Stomach (tissue), 19 donors: ENCODE results near the gene GRB14. TPM values are rescaled to one million over a fixed set of nuclear protein-coding genes. Genes with fewer than 3 reads are reported as not detected.

Experiments used
- DNase-seq, 2 donors: peaks; one replicate each; pipeline versions ENCODE4 v3.0.0 to v3.0.0-alpha.2; 2013 to 2019
- H3K27ac ChIP-seq, 5 donors: fragments of 200-600 bp in 4 of 5; sonication (generic) in 4 of 5; one replicate each; pipeline ENCODE4 v1.5.1; 2013 to 2019; ENCODE audit warnings: mild to moderate bottlenecking in 1 of 5, moderate library complexity in 1 of 5
- H3K27me3 ChIP-seq, 3 donors: fragments of 200-600 bp; sonication (generic); one replicate each; pipeline ENCODE4 v1.5.1; 2017 to 2019; ENCODE audit warnings: mixed run types in 1 of 3
- H3K36me3 ChIP-seq, 4 donors: fragments of 200-600 bp; sonication (generic); 1 replicate in 3 of 4; 2 replicates in 1 of 4; pipeline ENCODE4 v1.5.1; 2016 to 2019
- H3K4me1 ChIP-seq, 4 donors: fragments of 200-600 bp; sonication (generic); one replicate each; pipeline ENCODE4 v1.5.1; 2016 to 2019
- H3K4me3 ChIP-seq, 4 donors: fragments of 200-600 bp; sonication (generic) in 3 of 4; one replicate each; pipeline ENCODE4 v1.5.1; 2016 to 2019; ENCODE audit warnings: mild to moderate bottlenecking in 1 of 4
- H3K9me3 ChIP-seq, 4 donors: fragments of 200-600 bp; sonication (generic); one replicate each; pipeline ENCODE4 v1.5.1; 2016 to 2019
- CTCF ChIP-seq, 7 experiments: fragments of 450-650 bp in 4 of 7; fragments of 200-600 bp in 3 of 7; sonication (generic) in 3 of 7; IDR thresholded peaks; one replicate each; pipeline ENCODE4 v1.5.1; 2016 to 2019; ENCODE audit warnings: antibody characterized with exemption in 7 of 7, control low read depth in 2 of 7, mild to moderate bottlenecking in 1 of 7
- EP300 ChIP-seq: sonication (generic); formaldehyde crosslinking; IDR thresholded peaks from one replicate; pipeline ENCODE4 v1.6.1; 2017; ENCODE audit warnings: antibody characterized with exemption
- POLR2A ChIP-seq, 4 donors: fragments of 450-650 bp; IDR thresholded peaks; one replicate each; pipeline ENCODE4 v1.6.1; 2016; ENCODE audit warnings: antibody characterized with exemption in 4 of 4, control low read depth in 2 of 4, mild to moderate bottlenecking in 1 of 4, moderate library complexity in 1 of 4
- POLR2AphosphoS5 ChIP-seq, 3 donors: sonication (generic); formaldehyde crosslinking; IDR thresholded peaks; one replicate each; pipeline ENCODE4 v1.6.1; 2016; ENCODE audit warnings: antibody characterized with exemption in 3 of 3
- WGBS, 5 donors: extraction: QIAGEN DNeasy Blood & Tissue Kit in 3 of 5; methylation state at CpG; one replicate each; pipeline versions ENCODE4 v1.1.5 to v1.1.7; 2013 to 2018; 5-methylcytosine and 5-hydroxymethylcytosine counted together
- intact Hi-C: fragments of 100-400 bp; cut with DNase I; formaldehyde crosslinking; loops from one replicate; pipeline ENCODE4 v1.15.1; 2023; ENCODE audit warnings: low total_unique reads
- long read RNA-seq, 10 donors: transcript quantifications; one replicate each; lab custom pipeline, GENCODE V29; 2026
- polyA plus RNA-seq, 3 donors: library from polyadenylated mRNA; stranded (reverse); fragments of 200-250 nt; gene quantifications; one replicate each; pipeline ENCODE4 v1.2.3, GENCODE V29; 2013
- total RNA-seq, 5 donors: library from RNA; depleted of rRNA; stranded (reverse); fragments of >200 nt; gene quantifications; one replicate each; pipeline versions ENCODE4 v1.1.0 to v1.2.3, GENCODE V29; 2014 to 2016
- donor health status: healthy with polysubstance abuse.
- donor health status: Bipolar disorder and iron deficiency.
- donor health status: healthy.

The GRB14 gene
- 10 to 100 TPM in 1 of 5 donors, 1 to 10 TPM in 2, not detected in 2; 3.9 to 32.7 (median 5.7) TPM for total RNA-seq
- 1 to 10 TPM in 2 of 3 donors, under 1 TPM in 1; 0.62 to 2.7 (median 1.3) TPM for polyA plus RNA-seq
- long read RNA-seq, donor 1 = 0 reads
- long read RNA-seq, donor 2 = 0 reads
- long read RNA-seq, donor 3, partial matches to known transcripts = 5 of 5 reads
- long read RNA-seq, donor 3, other reads (novel, unspliced or antisense) = 0 of 5 reads
- long read RNA-seq, donor 4 = 0 reads
- long read RNA-seq, donor 5, partial matches to known transcripts = 0 of 2 reads
- long read RNA-seq, donor 5, other reads (novel, unspliced or antisense) = 0 of 2 reads
- long read RNA-seq, donor 6 = 0 reads
- long read RNA-seq, donor 7 = 0 reads
- long read RNA-seq, donor 8 = 0 reads
- long read RNA-seq, donor 9 = 0 reads
- long read RNA-seq, donor 10, partial matches to known transcripts = 0 of 1 reads
- long read RNA-seq, donor 10, other reads (novel, unspliced or antisense) = 0 of 1 reads

- WGBS, 5 donors = 1 to 4% (median 1%) methylated on average over 8 to 90 of the region's 96 CpGs
- Histone ChIP-seq H3K9me3 (no peaks in the 10 kb centered on the region), H3K27ac (peak within 1 kb of the TSS in 2 of 5 donors; percentile 26 to 64), H3K4me1 (peaks cover 5 to 15% (median 11%) of the 10 kb centered on the region in 4 donors), H3K27me3 (peaks cover 0 to 25% (median 7%) of the 10 kb centered on the region in 3 donors), H3K36me3 (no peaks in the 10 kb centered on the region), H3K4me3 (peak within 1 kb of the TSS; percentile 67 to 84 (median 76))
- intact Hi-C loops = no loop called here
- TF ChIP-seq POLR2A (IDR thresholded peaks at IDR 0.05) (no peak), POLR2AphosphoS5 (IDR thresholded peaks at IDR 0.05) (no peak), CTCF (IDR thresholded peaks at IDR 0.05) (no peak), EP300 (no peak)
- peak; percentile 45 to 88 for DNase-seq
Measured at GRCh38 chr2:164620873-164621763, at the start of gene GRB14. TSS of gene GRB14 (minus strand) at chr2:164621482. CDS start at chr2:164621309, 173 bp downstream.

- intact Hi-C loops = no loop called here
- Histone ChIP-seq H3K27me3 (no peaks in the 10 kb centered on the region), H3K27ac (no peak overlapping the region), H3K4me3 (no peak overlapping the region), H3K36me3 (no peaks in the 10 kb centered on the region), H3K4me1 (no peaks in the 10 kb centered on the region), H3K9me3 (no peaks in the 10 kb centered on the region)
- TF ChIP-seq POLR2A (IDR thresholded peaks at IDR 0.05) (no peak), CTCF (IDR thresholded peaks at IDR 0.05) (no peak), EP300 (no peak), POLR2AphosphoS5 (IDR thresholded peaks at IDR 0.05) (no peak)
- DNase-seq = no peak
Measured at GRCh38 chr2:164669291-164669690, 48.0 kb upstream of the GRB14 start.

- Histone ChIP-seq H3K4me3 (no peak overlapping the region), H3K9me3 (no peaks in the 10 kb centered on the region), H3K36me3 (no peaks in the 10 kb centered on the region), H3K27ac (no peak overlapping the region), H3K27me3 (no peaks in the 10 kb centered on the region), H3K4me1 (no peaks in the 10 kb centered on the region)
- no peak for DNase-seq
- 85 to 96% (median 90%) methylated on average over 2 of the region's 2 CpGs for WGBS, 5 donors
- TF ChIP-seq POLR2A (IDR thresholded peaks at IDR 0.05) (no peak), CTCF (IDR thresholded peaks at IDR 0.05) (no peak), POLR2AphosphoS5 (IDR thresholded peaks at IDR 0.05) (no peak), EP300 (no peak)
- intact Hi-C loops = no loop called here
Measured at GRCh38 chr2:164667566-164667965, 46.3 kb upstream of the GRB14 start.

- no peaks in the 10 kb centered on the region for H3K27me3 ChIP-seq
- no peaks in the 10 kb centered on the region for H3K9me3 ChIP-seq
- H3K4me3 ChIP-seq = no peak overlapping the region
- intact Hi-C loops = no loop called here
- no peak overlapping the region for H3K27ac ChIP-seq
- no peak for DNase-seq
- no peaks in the 10 kb centered on the region for H3K36me3 ChIP-seq
- H3K4me1 ChIP-seq = peaks cover 0 to 4% (median 0%) of the 10 kb centered on the region in 4 donors
- no peak for TF ChIP-seq POLR2AphosphoS5 (IDR thresholded peaks at IDR 0.05)
- TF ChIP-seq EP300 = no peak
- no peak for TF ChIP-seq POLR2A (IDR thresholded peaks at IDR 0.05)
- TF ChIP-seq CTCF (IDR thresholded peaks at IDR 0.05) = no peak
Measured at GRCh38 chr2:164664070-164664469, 42.8 kb upstream of the GRB14 start.
